Anterior cingulate cortex (tissue), 58 donors: ENCODE data around the gene CNNM3.

Experiments
- DNase-seq, 58 donors: peaks; one replicate each; lab custom pipeline; 2025; lab: John Stamatoyannopoulos, UW

The CNNM3 gene

GRCh38 chr2:96816836-96817702 lies 1.0 kb downstream of the CNNM3 start:
- DNase-seq = peak in 1 of 58 donors; percentile 53

- DNase-seq = no peak
These were observed 1.8 kb downstream of the CNNM3 start for GRCh38 chr2:96817882-96818281.

- no peak for DNase-seq
These were observed 3.2 kb downstream of the CNNM3 start for GRCh38 chr2:96819128-96819875.

DNA sequence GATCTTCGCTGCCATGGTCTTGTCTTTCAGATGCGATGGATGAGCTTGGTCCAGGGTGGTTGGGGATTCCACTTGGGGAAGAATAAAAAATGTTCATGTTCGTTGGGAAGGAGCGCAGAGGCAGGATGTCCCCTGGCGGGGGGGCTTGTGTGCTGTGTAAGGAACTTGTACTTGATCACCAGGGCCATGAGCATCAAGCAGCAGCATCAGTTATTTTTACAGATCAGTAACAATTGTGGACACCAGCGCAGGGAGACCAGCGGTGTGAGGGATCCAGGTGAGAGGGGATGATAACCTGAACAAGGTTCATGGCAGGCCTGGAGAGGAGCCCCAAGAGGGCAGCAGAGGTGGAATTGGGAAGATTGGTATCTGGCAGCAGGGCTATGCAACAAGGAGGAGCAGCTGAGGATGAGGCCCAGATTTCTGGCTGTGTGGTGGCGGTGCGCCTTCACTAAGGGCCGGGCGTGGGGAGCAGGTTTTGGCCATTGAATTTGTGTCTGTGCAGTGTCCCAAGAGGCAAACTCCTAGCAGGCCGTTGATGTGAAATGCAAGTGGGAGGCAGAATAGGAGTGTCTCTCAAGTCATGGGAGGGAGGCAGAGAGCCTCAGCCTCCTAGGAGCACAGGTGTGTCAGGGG lies 3.9 kb downstream of the CNNM3 start:
- DNase-seq = no peak

DNA sequence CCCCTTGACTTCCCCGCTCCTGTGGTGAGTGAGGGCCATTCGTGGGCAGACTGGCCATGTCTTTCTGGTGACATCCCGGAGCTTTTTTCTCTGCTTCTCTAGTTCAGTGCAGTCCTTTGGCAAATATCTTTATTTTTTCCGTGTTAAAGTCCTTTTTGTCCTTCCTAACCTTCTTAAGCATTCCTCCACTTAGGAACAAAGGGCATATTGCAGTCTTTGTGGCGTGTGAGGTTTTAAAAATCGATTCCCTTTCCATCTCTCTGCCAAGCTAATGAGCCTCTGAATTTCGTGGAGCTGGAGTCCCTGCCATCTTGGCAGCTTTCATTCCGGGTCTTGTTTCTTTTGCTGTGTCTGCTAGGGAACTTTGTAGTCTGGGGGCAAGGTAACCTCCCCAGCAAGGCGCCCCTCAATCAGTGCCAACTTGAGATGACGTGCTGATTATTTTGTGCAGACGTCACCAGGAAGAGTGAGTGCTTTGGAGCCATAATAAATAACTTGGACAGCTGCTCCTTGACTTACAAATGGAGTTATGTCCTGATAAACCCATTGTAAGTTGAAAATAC lies 5.1 kb downstream of the CNNM3 start:
- DNase-seq = no peak

GRCh38 chr2:96822786-96823185 lies 6.7 kb downstream of the CNNM3 start:
- no peak for DNase-seq

GRCh38 chr2:96823198-96823597 lies 7.1 kb downstream of the CNNM3 start:
- no peak for DNase-seq

DNA sequence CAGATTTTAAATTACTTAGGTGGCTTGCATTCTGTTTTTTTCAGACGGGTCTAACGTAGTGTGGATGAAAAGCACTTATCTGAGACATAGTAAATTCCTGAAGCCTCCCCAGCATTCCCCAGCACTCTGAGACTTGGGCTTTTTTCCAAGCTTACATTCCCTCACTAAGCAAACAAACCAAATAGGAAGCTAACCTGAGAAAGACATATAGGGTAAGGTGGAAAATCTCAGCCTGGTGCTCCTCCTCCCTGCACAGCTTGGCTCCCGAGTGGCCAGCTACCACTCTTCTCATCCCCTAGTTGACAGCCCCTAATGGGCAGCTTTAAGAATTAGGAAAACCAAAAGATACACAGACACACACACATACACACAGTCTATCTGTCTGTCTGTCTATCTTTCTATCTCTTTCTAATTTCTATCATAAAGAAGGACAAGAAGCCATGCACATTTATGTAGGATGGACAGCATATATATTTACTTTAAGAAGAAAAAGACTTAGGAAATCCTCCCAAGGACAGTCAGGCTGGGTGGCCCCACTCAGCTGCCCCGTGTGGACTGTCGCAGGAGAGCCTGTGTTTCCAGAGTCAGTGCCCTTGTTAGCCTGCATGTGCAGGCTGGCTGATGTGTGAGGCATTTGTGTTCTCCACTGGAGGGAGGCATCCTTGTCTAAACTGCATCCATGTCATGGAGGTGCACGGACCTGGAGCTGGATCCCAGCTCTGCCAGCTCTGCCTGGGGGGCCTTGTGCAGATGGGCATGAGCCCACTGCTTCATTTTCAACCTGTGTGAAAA lies 8.2 kb downstream of the CNNM3 start:
- DNase-seq = no peak

DNA sequence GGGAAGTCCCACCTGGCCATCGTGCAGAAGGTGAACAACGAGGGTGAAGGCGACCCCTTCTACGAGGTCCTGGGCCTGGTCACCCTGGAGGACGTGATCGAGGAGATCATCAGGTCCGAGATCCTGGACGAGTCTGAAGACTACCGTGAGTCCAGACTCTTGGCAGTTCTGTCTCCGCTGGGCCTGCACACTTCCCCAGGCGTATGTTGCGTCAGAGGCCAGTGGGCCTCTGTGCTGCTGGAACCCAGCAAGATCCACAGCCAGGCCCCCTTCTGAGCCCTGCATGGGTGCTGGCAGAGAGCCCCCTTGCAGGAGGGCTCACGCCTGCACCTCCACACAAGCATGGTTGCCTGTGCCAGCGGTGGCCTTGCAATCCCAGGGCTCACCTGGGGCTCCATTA lies 9.0 kb downstream of the CNNM3 start:
- no peak for DNase-seq

DNA sequence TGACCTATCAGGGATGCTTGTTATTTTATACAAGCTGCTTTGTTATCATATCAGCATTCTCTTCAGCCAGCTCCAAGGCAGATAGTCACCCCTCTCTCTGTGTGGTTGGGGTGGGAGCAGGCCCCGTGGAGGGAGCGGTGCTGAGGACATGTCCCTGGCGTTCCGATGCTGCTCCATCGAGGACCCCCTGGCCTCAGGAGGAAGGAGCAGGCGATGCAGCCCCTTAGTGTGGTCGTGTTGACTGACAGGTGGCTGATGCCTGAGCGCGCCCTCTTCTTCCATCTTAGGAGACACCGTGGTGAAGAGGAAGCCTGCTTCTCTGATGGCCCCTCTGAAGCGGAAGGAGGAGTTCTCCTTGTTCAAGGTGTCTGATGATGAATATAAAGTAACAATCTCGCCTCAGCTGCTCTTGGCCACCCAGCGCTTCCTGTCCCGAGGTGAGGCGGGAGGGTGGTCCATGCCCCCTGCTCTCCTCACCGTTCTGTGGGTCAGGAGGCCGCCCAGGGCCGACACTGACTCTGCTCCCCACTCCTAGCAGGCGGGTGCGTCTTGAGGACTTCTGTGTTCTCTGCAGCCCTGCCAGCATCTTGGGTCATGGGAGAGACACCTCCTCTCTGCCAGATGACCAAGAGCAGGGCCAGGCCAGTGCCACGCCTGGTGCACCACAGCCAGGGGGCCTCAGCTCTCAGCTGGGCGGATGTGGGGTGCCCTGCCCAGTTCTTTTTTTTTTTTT lies 10.6 kb downstream of the CNNM3 start:
- no peak for DNase-seq

DNA sequence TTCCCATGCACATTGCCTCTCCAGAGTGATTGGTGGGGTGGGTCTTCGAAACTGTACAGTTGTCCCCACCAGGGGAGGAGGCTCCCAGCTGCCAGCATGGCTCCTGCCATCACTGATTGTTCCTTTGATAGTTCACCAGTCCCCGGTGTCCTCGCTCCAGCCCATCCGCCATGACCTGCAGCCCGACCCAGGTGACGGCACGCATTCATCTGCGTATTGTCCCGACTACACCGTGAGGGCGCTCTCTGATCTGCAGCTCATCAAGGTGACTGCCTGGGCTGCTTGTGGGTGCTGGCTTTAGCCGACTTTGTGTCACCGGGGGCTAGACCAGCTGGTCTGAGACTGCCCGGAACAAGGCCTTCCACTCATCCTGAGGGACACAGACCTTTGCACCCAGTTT lies 12.4 kb downstream of the CNNM3 start:
- DNase-seq = no peak

- no peak for DNase-seq
These were observed 12.8 kb downstream of the CNNM3 start for GRCh38 chr2:96828874-96829273.

DNA sequence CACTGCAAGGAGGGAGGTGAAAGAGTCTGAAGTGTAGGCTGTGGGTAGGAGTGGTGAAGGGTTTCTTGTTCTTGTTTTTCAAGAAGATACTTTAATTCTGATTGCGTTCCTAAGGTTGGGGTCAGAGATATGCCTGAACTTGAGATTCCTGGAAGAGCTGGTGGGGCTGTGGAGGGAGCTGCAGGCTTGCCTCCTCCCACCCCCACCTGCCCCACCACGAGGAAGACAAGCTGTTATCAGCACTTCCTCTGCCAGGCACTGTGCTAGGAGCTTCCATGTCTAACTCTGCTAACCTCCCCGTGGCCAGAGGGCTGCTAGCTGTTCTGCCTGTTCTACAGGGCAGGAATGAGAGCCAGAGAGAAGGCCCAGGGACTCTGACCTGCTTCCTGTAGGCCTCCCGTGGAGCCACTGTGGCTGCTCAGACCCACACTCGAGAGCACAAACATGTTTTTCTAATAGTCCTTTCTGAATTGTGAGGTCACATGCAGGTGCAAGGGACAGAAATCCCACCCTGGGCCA lies 14.0 kb downstream of the CNNM3 start:
- no peak for DNase-seq

- DNase-seq = no peak
These were observed 15.6 kb downstream of the CNNM3 start for GRCh38 chr2:96831679-96832078.

GRCh38 chr2:96832408-96832753 lies 16.3 kb downstream of the CNNM3 start:
- DNase-seq = no peak

DNA sequence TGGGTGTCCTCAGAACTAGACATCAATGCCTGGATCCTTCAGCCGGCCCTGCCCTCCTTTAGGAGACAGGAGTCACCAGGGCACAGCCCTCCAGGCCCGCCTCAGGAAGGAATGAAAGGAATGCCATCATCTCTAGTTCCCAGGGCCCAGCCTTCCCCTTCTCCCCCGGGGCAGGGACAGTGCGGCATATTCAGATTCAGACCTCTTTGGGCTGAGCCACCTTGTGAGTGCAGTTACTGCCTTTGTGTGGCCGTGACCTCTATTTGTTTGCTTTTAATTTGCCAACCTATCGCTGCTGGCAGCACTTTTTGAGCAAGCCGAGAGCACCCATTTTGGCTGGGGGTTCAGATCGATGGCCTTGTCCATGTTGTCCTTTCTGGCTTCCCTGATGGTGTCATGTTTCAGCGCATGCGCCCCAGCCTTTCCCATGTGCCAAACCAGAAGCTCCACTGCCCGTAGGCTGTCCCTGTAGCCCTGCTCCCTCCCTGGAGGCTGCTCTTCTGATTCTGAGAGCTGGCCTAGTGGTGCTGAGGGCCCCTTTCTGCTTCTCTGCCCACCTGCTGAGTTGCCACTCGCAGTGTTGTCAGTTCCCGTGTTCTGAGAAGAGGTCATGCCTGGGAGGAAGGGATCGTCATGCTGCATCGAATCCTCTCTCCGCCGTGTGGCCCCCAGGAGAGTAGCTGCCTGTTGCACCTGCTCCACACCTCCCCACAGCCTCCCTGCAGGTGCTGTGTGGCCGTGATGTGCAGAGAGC lies 16.9 kb downstream of the CNNM3 start:
- DNase-seq = no peak

DNA sequence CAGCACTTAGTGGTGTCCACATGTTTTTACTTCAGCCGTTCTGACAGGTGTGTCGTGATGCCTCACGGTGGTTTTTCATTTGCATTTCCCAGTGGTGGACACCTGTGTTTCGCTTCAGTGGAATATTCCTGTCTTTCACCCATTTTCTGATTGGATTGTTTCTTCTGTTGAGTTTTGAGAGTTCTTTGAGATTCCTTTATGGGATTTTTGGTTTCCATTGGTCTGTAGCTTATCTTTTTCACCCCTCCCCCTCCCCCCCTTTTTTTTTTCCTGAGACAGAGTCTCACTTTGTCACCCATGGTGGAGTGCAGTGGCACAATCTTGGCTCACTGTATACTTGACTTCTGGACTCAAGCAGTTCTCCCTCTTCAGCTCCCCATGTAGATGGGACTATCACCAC lies 19.8 kb downstream of the CNNM3 start:
- DNase-seq = no peak

DNA sequence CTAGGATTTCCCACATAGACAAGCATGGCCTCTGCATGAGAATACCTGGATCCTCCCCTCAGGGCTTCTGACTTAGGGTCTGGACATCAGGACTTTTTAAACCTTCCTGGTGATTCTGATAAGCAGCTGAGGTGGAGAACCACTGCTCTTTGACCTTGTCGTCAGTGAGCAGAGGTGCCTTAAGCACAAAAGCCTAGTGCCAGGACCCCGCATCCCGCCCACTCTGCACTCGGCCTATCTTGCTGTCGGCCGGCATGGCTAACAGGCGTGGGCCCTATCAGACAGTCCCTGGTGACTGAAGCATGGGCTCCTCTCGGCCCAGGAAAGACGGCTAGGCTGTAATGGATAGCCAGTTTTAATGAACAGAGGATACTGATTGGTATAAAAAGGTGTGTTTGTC lies 21.5 kb downstream of the CNNM3 start:
- DNase-seq = no peak
